ENCODE data around the gene DPY19L1.
A peak's percentile ranks its signal among the peaks of the same experiment; 100 is the strongest.
"Not testable (repeated sequence)": the region's sequence is repeated elsewhere in the genome, so short reads cannot be mapped to it uniquely, and the experiment has no call there.

DPY19L1 gene

GRCh38 chr7:34939175-34939574 is 98.1 kb downstream of the DPY19L1 start:
- H3K27ac ChIP-seq (ENCODE audit: low read length, poor library complexity, severe bottlenecking), result no peak overlapping the region
- H2BK15ac ChIP-seq (ENCODE audit: low read depth, poor library complexity, severe bottlenecking), result no peak overlapping the region
- no peak overlapping the region for H2BK12ac ChIP-seq (ENCODE audit: low read length in 2 of 2)
- no peak overlapping the region for H3K14ac ChIP-seq (ENCODE audit: low read length in 2 of 2)
- H2BK5ac ChIP-seq (ENCODE audit: low read depth, low read length, poor library complexity, severe bottlenecking), result no peak overlapping the region
- no peak overlapping the region for H3K4ac ChIP-seq (ENCODE audit: low read depth in 1 of 2, low read length in 2 of 2)
- H3K79me1 ChIP-seq (replicated peaks; ENCODE audit: low read length, poor library complexity, severe bottlenecking), result no peaks in the 10 kb centered on the region
- no peaks in the 10 kb centered on the region for H3K9me3 ChIP-seq (ENCODE audit: control insufficient read depth, low read length)
- no peak overlapping the region for H3K9ac ChIP-seq (ENCODE audit: low read length)
- DNase-seq, result peak; percentile 92
- no peak overlapping the region for H4K8ac ChIP-seq (ENCODE audit: low read length)
- no peak overlapping the region for H3K18ac ChIP-seq (ENCODE audit: low read depth in 1 of 2, low read length in 2 of 2)
- H3K4me1 ChIP-seq (ENCODE audit: control insufficient read depth, insufficient read depth, low read depth, low read length), result no peaks in the 10 kb centered on the region
- 31% methylated on average over 6 of the region's 6 CpGs for WGBS
- no peak overlapping the region for H4K91ac ChIP-seq (ENCODE audit: low read length)
- no peak overlapping the region for H2BK120ac ChIP-seq (ENCODE audit: low read depth, low read length)
- H3K23ac ChIP-seq (ENCODE audit: low read length in 2 of 2), result no peak overlapping the region
- no peak overlapping the region for H3K4me2 ChIP-seq (ENCODE audit: low read length, poor library complexity, severe bottlenecking)
- H3K27me3 ChIP-seq (ENCODE audit: control insufficient read depth in 1 of 2, insufficient read depth in 1 of 2, low read length in 2 of 2), result no peaks in the 10 kb centered on the region
- no peak overlapping the region for H3K4me3 ChIP-seq (ENCODE audit: insufficient read depth in 1 of 2, low read depth in 1 of 2, low read length in 2 of 2)
- no peak overlapping the region for H2AFZ ChIP-seq (ENCODE audit: low read depth, low read length)
- H3K36me3 ChIP-seq (ENCODE audit: control insufficient read depth in 1 of 2, insufficient read depth in 2 of 2, low read depth in 1 of 2, low read length in 2 of 2), result peaks cover 3 to 18% of the 10 kb centered on the region in 2 experiments
- H2AK5ac ChIP-seq (ENCODE audit: low read length, severe bottlenecking), result no peak overlapping the region

GRCh38 chr7:34935735-34936165 is 101.5 kb downstream of the DPY19L1 start:
- H3K27ac ChIP-seq (ENCODE audit: low read length, poor library complexity, severe bottlenecking); H2BK15ac ChIP-seq (ENCODE audit: low read depth, poor library complexity, severe bottlenecking); H2BK5ac ChIP-seq (ENCODE audit: low read depth, low read length, poor library complexity, severe bottlenecking); H3K9ac ChIP-seq (ENCODE audit: low read length); H3K23ac ChIP-seq (ENCODE audit: low read length in 2 of 2); H4K8ac ChIP-seq (ENCODE audit: low read length); H3K4me3 ChIP-seq (ENCODE audit: insufficient read depth in 1 of 2, low read depth in 1 of 2, low read length in 2 of 2); H3K4me1 ChIP-seq (ENCODE audit: control insufficient read depth, insufficient read depth, low read depth, low read length); H2BK120ac ChIP-seq (ENCODE audit: low read depth, low read length); H3K9me3 ChIP-seq (ENCODE audit: control insufficient read depth, low read length); H3K14ac ChIP-seq (ENCODE audit: low read length in 2 of 2); H2AK5ac ChIP-seq (ENCODE audit: low read length, severe bottlenecking); H3K18ac ChIP-seq (ENCODE audit: low read depth in 1 of 2, low read length in 2 of 2); H2AFZ ChIP-seq (ENCODE audit: low read depth, low read length); H4K91ac ChIP-seq (ENCODE audit: low read length); H3K79me1 ChIP-seq (replicated peaks; ENCODE audit: low read length, poor library complexity, severe bottlenecking); H2BK12ac ChIP-seq (ENCODE audit: low read length in 2 of 2); H3K27me3 ChIP-seq (ENCODE audit: control insufficient read depth in 1 of 2, insufficient read depth in 1 of 2, low read length in 2 of 2); H3K4ac ChIP-seq (ENCODE audit: low read depth in 1 of 2, low read length in 2 of 2); H3K4me2 ChIP-seq (ENCODE audit: low read length, poor library complexity, severe bottlenecking): not testable (repeated sequence)
- H3K36me3 ChIP-seq (ENCODE audit: control insufficient read depth in 1 of 2, insufficient read depth in 2 of 2, low read depth in 1 of 2, low read length in 2 of 2), result peaks cover 3 to 26% of the 10 kb centered on the region in 2 experiments
- DNase-seq, result peak; percentile 40
- no CpG with 5 or more reads among the region's 2 CpGs for WGBS

- Histone ChIP-seq H2BK15ac (ENCODE audit: low read depth, poor library complexity, severe bottlenecking) (no peak overlapping the region), H2BK12ac (ENCODE audit: low read length in 2 of 2) (no peak overlapping the region), H3K18ac (ENCODE audit: low read depth in 1 of 2, low read length in 2 of 2) (no peak overlapping the region), H3K36me3 (ENCODE audit: control insufficient read depth in 1 of 2, insufficient read depth in 2 of 2, low read depth in 1 of 2, low read length in 2 of 2) (peaks cover 5 to 12% of the 10 kb centered on the region in 2 experiments), H4K91ac (ENCODE audit: low read length) (no peak overlapping the region), H3K4me2 (ENCODE audit: low read length, poor library complexity, severe bottlenecking) (no peak overlapping the region), H3K79me1 (replicated peaks; ENCODE audit: low read length, poor library complexity, severe bottlenecking) (peaks cover 2% of the 10 kb centered on the region), H3K4me1 (ENCODE audit: control insufficient read depth, insufficient read depth, low read depth, low read length) (no peaks in the 10 kb centered on the region), H3K4me3 (ENCODE audit: insufficient read depth in 1 of 2, low read depth in 1 of 2, low read length in 2 of 2) (no peak overlapping the region), H3K9me3 (ENCODE audit: control insufficient read depth, low read length) (no peaks in the 10 kb centered on the region), H3K4ac (ENCODE audit: low read depth in 1 of 2, low read length in 2 of 2) (no peak overlapping the region), H3K27me3 (ENCODE audit: control insufficient read depth in 1 of 2, insufficient read depth in 1 of 2, low read length in 2 of 2) (no peaks in the 10 kb centered on the region), H3K14ac (ENCODE audit: low read length in 2 of 2) (no peak overlapping the region), H3K27ac (ENCODE audit: low read length, poor library complexity, severe bottlenecking) (no peak overlapping the region), H4K8ac (ENCODE audit: low read length) (no peak overlapping the region), H2BK5ac (ENCODE audit: low read depth, low read length, poor library complexity, severe bottlenecking) (no peak overlapping the region), H2AFZ (ENCODE audit: low read depth, low read length) (no peak overlapping the region), H3K9ac (ENCODE audit: low read length) (no peak overlapping the region), H3K23ac (ENCODE audit: low read length in 2 of 2) (no peak overlapping the region), H2AK5ac (ENCODE audit: low read length, severe bottlenecking) (no peak overlapping the region), H2BK120ac (ENCODE audit: low read depth, low read length) (no peak overlapping the region)
- DNase-seq, result no peak
- 100% methylated on average over 1 of the region's 1 CpG for WGBS
Observed at GRCh38 chr7:34931739-34932138, 105.5 kb downstream of the DPY19L1 start.

- DNase-seq; H4K8ac ChIP-seq (ENCODE audit: low read length); H2BK15ac ChIP-seq (ENCODE audit: low read depth, poor library complexity, severe bottlenecking); H3K4ac ChIP-seq (ENCODE audit: low read depth in 1 of 2, low read length in 2 of 2); H2BK5ac ChIP-seq (ENCODE audit: low read depth, low read length, poor library complexity, severe bottlenecking); H3K4me1 ChIP-seq (ENCODE audit: control insufficient read depth, insufficient read depth, low read depth, low read length); H2BK12ac ChIP-seq (ENCODE audit: low read length in 2 of 2); H3K79me1 ChIP-seq (replicated peaks; ENCODE audit: low read length, poor library complexity, severe bottlenecking); H2AFZ ChIP-seq (ENCODE audit: low read depth, low read length); H3K27me3 ChIP-seq (ENCODE audit: control insufficient read depth in 1 of 2, insufficient read depth in 1 of 2, low read length in 2 of 2); H3K9ac ChIP-seq (ENCODE audit: low read length); H3K27ac ChIP-seq (ENCODE audit: low read length, poor library complexity, severe bottlenecking); H3K14ac ChIP-seq (ENCODE audit: low read length in 2 of 2); H3K9me3 ChIP-seq (ENCODE audit: control insufficient read depth, low read length); H3K4me3 ChIP-seq (ENCODE audit: insufficient read depth in 1 of 2, low read depth in 1 of 2, low read length in 2 of 2); H2BK120ac ChIP-seq (ENCODE audit: low read depth, low read length); H3K23ac ChIP-seq (ENCODE audit: low read length in 2 of 2); H2AK5ac ChIP-seq (ENCODE audit: low read length, severe bottlenecking); H4K91ac ChIP-seq (ENCODE audit: low read length); H3K36me3 ChIP-seq (ENCODE audit: control insufficient read depth in 1 of 2, insufficient read depth in 2 of 2, low read depth in 1 of 2, low read length in 2 of 2); H3K4me2 ChIP-seq (ENCODE audit: low read length, poor library complexity, severe bottlenecking); H3K18ac ChIP-seq (ENCODE audit: low read depth in 1 of 2, low read length in 2 of 2): not testable (repeated sequence)
- 96% methylated on average over 6 of the region's 6 CpGs for WGBS
Observed at GRCh38 chr7:34929783-34930182, 107.5 kb downstream of the DPY19L1 start.

Measured in mesenchymal stem cell (in vitro differentiated cells and primary cell).